Measurements from ENCODE around the gene C3orf52. TPM values are rescaled to one million over a fixed set of nuclear protein-coding genes. Genes with fewer than 3 reads are reported as not detected.

The C3orf52 gene
- polyA plus RNA-seq, 1 donor from 2014 or later, result 0.21 TPM

DNA sequence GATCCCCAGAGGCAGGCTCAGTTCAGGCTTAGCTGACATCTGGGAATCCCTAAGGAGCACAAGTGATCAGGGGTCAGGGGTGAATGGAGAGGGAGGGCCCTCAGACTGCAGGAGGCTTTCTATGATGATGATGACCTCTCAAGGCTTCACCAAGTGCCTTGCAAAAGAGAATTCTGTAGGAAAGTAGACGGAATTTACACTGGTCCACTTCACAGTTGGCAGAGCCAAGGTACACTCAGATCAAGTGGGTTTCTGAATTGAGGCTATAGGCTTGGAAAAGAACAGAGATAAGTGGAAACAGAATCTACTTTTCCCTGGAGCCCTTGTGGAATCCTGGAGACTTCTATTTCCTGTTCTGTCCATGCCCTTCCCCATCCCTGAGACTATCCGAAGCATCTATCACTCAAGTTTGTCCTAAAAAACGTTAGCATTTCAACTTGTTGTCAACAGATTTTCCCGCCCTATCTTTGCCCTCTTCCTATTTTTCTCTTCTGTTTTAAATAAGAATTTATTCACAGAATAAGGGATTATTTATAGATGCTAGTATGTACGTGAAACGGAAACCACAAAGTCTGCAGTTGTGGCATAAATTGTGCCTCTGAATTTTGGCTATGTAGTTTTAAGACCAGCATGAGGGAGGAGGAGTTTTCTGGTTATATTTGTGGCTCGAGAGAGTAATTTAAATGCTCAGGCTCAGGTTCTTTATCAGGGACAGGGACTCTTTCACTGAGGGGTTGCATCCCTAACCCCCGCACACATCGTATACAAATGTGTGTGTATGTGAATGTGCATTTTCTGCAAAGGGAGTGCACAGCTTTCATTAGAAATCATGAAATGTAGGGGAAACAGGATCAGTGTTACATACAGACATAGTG lies 34.0 kb downstream of the C3orf52 start:
- no peaks in the 10 kb centered on the region for H3K27me3 ChIP-seq (ENCODE audit: insufficient read depth, low read depth, low read length)
- H2AFZ ChIP-seq (ENCODE audit: low read depth, low read length), result no peak overlapping the region
- no peaks in the 10 kb centered on the region for H3K9me2 ChIP-seq (ENCODE audit: insufficient read depth, low read length)
- H3F3A ChIP-seq (ENCODE audit: insufficient read depth, low read length, poor library complexity, severe bottlenecking), result no peaks in the 10 kb centered on the region
- H3K9ac ChIP-seq (ENCODE audit: low read length), result no peak overlapping the region
- H3K36me3 ChIP-seq (ENCODE audit: insufficient read depth, low read length), result no peaks in the 10 kb centered on the region
- H3K9me3 ChIP-seq (ENCODE audit: low read length), result no peaks in the 10 kb centered on the region
- no peak overlapping the region for H3K27ac ChIP-seq (ENCODE audit: low read length)
- H4K20me1 ChIP-seq (ENCODE audit: insufficient read depth), result no peaks in the 10 kb centered on the region
- TF ChIP-seq MXI1 (conservative IDR thresholded peaks at IDR 0.05; ENCODE audit: poor library complexity, severe bottlenecking) (no peak), POLR2AphosphoS5 (IDR thresholded peaks at IDR 0.05) (no peak), EP300 (conservative IDR thresholded peaks at IDR 0.05; ENCODE audit: poor library complexity, severe bottlenecking) (no peak), SMC3 (conservative IDR thresholded peaks at IDR 0.05; ENCODE audit: poor library complexity) (no peak), TAF1 (IDR thresholded peaks at IDR 0.05; ENCODE audit: low read depth) (no peak), RAD21 (conservative IDR thresholded peaks at IDR 0.05) (no peak), EZH2 (IDR thresholded peaks at IDR 0.05; ENCODE audit: borderline replicate concordance, insufficient read depth, low read length, poor library complexity, severe bottlenecking) (no peak)
- TF ChIP-seq, protein P1, sequence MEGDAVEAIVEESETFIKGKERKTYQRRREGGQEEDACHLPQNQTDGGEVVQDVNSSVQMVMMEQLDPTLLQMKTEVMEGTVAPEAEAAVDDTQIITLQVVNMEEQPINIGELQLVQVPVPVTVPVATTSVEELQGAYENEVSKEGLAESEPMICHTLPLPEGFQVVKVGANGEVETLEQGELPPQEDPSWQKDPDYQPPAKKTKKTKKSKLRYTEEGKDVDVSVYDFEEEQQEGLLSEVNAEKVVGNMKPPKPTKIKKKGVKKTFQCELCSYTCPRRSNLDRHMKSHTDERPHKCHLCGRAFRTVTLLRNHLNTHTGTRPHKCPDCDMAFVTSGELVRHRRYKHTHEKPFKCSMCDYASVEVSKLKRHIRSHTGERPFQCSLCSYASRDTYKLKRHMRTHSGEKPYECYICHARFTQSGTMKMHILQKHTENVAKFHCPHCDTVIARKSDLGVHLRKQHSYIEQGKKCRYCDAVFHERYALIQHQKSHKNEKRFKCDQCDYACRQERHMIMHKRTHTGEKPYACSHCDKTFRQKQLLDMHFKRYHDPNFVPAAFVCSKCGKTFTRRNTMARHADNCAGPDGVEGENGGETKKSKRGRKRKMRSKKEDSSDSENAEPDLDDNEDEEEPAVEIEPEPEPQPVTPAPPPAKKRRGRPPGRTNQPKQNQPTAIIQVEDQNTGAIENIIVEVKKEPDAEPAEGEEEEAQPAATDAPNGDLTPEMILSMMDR (IDR thresholded peaks at IDR 0.05; ENCODE audit: poor library complexity, severe bottlenecking), result no peak
- TF ChIP-seq, protein P2, sequence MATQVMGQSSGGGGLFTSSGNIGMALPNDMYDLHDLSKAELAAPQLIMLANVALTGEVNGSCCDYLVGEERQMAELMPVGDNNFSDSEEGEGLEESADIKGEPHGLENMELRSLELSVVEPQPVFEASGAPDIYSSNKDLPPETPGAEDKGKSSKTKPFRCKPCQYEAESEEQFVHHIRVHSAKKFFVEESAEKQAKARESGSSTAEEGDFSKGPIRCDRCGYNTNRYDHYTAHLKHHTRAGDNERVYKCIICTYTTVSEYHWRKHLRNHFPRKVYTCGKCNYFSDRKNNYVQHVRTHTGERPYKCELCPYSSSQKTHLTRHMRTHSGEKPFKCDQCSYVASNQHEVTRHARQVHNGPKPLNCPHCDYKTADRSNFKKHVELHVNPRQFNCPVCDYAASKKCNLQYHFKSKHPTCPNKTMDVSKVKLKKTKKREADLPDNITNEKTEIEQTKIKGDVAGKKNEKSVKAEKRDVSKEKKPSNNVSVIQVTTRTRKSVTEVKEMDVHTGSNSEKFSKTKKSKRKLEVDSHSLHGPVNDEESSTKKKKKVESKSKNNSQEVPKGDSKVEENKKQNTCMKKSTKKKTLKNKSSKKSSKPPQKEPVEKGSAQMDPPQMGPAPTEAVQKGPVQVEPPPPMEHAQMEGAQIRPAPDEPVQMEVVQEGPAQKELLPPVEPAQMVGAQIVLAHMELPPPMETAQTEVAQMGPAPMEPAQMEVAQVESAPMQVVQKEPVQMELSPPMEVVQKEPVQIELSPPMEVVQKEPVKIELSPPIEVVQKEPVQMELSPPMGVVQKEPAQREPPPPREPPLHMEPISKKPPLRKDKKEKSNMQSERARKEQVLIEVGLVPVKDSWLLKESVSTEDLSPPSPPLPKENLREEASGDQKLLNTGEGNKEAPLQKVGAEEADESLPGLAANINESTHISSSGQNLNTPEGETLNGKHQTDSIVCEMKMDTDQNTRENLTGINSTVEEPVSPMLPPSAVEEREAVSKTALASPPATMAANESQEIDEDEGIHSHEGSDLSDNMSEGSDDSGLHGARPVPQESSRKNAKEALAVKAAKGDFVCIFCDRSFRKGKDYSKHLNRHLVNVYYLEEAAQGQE (IDR thresholded peaks at IDR 0.05; ENCODE audit: borderline replicate concordance), result no peak
- H3K4me3 ChIP-seq (ENCODE audit: low read length), result no peak overlapping the region
- H3K79me2 ChIP-seq (replicated peaks; ENCODE audit: insufficient read depth, low read length), result no peaks in the 10 kb centered on the region
- H3K4me2 ChIP-seq (ENCODE audit: low read length), result no peak overlapping the region

DNA sequence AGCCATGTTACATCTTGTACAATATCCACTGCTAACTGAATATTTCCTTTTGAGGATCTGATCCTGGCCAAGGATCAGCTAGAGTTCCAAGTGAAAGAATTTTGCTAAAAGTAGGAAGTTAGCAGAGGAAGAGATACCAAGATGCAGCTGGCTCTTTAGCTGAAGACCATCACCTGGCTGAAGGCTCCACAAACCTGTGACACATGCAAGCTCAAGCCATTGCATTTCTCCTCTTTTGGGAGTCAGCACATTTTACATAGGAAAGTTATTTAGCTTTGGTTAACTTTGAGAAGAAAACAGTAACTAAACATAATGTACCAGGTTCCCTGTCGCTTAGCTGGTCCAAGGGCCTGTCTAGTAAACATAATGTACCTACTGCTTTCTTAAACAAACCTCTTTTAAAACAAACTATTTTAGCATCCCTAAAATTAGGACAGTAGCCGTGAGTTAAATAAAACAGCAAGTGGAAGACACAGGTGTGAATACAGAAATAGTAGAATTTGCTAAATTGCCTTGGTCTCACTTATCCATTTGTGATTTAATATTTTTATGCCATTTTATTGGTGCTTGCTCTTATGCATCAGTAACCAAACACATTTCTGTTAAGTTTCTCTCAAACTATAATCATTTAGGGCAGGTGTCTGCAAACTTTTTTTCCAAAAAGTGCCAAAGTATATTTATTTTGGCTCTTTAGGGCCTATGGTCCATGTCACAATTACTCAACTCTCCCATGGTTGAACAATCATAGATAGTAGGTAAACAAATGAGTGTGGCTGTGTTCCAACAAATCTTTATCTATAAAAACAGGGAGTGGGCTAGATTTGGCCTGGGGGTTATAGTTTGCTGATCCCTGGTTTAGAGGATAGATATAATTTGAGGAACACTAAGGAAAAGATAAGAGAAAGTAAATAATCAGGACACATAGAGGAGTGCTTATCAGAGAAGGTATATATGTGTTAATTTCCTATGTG lies 35.7 kb downstream of the C3orf52 start:
- Histone ChIP-seq H3K9me3 (ENCODE audit: low read length) (no peaks in the 10 kb centered on the region), H2AFZ (ENCODE audit: low read depth, low read length) (no peak overlapping the region), H3K36me3 (ENCODE audit: insufficient read depth, low read length) (no peaks in the 10 kb centered on the region), H3K9me2 (ENCODE audit: insufficient read depth, low read length) (no peaks in the 10 kb centered on the region), H3K27me3 (ENCODE audit: insufficient read depth, low read depth, low read length) (no peaks in the 10 kb centered on the region), H3K4me2 (ENCODE audit: low read length) (no peak overlapping the region), H4K20me1 (ENCODE audit: insufficient read depth) (no peaks in the 10 kb centered on the region), H3K9ac (ENCODE audit: low read length) (no peak overlapping the region), H3F3A (ENCODE audit: insufficient read depth, low read length, poor library complexity, severe bottlenecking) (no peaks in the 10 kb centered on the region), H3K79me2 (replicated peaks; ENCODE audit: insufficient read depth, low read length) (no peaks in the 10 kb centered on the region), H3K27ac (ENCODE audit: low read length) (no peak overlapping the region), H3K4me3 (ENCODE audit: low read length) (no peak overlapping the region)
- TF ChIP-seq EZH2 (IDR thresholded peaks at IDR 0.05; ENCODE audit: borderline replicate concordance, insufficient read depth, low read length, poor library complexity, severe bottlenecking) (no peak), EP300 (conservative IDR thresholded peaks at IDR 0.05; ENCODE audit: poor library complexity, severe bottlenecking) (no peak), TAF1 (IDR thresholded peaks at IDR 0.05; ENCODE audit: low read depth) (no peak), RAD21 (conservative IDR thresholded peaks at IDR 0.05) (no peak), SMC3 (conservative IDR thresholded peaks at IDR 0.05; ENCODE audit: poor library complexity) (no peak), MXI1 (conservative IDR thresholded peaks at IDR 0.05; ENCODE audit: poor library complexity, severe bottlenecking) (no peak), POLR2AphosphoS5 (IDR thresholded peaks at IDR 0.05) (no peak)
- TF ChIP-seq, protein P2 (IDR thresholded peaks at IDR 0.05; ENCODE audit: borderline replicate concordance), result no peak
- TF ChIP-seq, protein P1 (IDR thresholded peaks at IDR 0.05; ENCODE audit: poor library complexity, severe bottlenecking), result no peak
